T follicular helper cell (primary cell): ENCODE results near the gene SLC38A3.

ENCODE experiments used
- DNase-seq: peaks from one replicate; pipeline ENCODE4 v3.0.0-alpha.2; 2020; ENCODE audit warnings: low read depth
- total RNA-seq, 2 experiments: gene quantifications; one replicate each; lab custom pipeline; 2026; lab: John Stamatoyannopoulos, UW

SLC38A3 gene
- total RNA-seq = 0 to 0.04 reads per million in 2 experiments

DNA sequence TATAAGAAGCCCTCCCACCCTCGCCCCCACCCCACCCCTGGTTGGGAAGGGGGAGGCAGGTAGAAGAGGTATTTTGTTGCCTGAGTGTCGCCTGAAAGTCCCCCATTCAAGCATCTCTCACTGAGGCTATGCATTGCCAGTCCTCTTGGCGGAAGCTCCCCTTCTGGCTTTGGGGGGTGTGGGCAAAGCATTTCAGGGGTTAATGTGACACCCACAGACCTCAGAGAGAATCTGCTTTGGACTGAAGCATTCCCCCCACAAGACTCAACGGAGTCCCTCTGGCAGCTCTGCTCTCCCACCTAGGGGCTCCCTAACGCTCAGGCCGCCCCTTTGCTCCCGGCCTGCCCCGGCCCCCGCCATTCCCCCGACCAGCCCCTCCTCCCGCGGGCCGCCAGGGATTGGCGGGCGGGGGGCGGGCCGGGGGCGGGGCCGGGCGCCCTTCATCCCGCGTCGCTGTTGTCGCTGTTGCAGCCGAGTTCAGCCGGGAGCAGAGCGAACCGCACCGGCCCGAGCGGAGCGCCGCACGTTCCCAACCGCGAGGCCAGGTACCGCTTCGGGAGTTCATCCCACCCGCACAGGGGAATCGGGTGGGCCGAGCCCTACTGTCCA, at the start of gene SLC38A3:
Gene SLC38A3 (plus strand): TSS at position 468 of the 609 bp plus-strand sequence. CDS start 8,929 bp downstream, outside the sequence.
- DNase-seq = no peak

DNA sequence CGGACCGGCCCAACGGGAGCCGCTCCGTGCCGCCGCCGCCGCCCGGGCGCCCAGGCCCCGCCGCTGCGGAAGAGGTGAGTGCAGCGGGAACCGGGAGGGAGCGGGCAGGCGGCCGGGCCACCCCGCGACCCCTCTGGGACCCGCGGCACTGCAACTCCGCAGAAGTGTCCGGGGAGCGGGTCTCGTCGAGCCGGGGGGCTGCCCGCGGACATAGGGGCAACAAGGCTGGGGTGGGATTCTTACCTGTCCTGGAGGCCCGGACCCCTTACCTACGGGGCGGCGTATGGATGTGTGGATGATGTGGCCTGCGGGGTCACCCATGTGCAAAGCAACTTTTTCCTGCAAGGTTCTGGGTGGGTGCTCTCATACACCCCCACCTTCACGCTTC, 49.6 kb upstream of the SLC38A3 start:
- no peak for DNase-seq

DNA sequence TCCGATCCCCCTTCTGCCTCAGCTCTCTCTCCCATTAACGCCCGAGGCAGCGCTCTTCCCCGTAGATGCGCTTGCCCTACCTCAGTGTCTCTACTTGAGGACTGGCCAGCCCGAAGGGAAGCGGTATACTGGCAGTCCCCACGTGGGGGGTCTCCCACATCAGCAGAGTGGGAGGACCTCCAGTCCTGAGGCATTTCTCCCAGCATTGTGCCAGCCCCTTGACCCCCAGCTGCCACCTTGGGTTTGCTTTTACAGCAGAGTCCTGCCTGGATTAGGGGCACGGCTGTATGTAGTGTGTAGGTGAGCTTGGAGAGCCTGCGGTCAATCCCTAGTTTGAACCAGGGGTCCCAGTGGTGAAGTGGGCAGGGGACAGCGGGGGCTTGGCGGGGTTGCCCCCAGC, 49.2 kb upstream of the SLC38A3 start:
- no peak for DNase-seq

DNA sequence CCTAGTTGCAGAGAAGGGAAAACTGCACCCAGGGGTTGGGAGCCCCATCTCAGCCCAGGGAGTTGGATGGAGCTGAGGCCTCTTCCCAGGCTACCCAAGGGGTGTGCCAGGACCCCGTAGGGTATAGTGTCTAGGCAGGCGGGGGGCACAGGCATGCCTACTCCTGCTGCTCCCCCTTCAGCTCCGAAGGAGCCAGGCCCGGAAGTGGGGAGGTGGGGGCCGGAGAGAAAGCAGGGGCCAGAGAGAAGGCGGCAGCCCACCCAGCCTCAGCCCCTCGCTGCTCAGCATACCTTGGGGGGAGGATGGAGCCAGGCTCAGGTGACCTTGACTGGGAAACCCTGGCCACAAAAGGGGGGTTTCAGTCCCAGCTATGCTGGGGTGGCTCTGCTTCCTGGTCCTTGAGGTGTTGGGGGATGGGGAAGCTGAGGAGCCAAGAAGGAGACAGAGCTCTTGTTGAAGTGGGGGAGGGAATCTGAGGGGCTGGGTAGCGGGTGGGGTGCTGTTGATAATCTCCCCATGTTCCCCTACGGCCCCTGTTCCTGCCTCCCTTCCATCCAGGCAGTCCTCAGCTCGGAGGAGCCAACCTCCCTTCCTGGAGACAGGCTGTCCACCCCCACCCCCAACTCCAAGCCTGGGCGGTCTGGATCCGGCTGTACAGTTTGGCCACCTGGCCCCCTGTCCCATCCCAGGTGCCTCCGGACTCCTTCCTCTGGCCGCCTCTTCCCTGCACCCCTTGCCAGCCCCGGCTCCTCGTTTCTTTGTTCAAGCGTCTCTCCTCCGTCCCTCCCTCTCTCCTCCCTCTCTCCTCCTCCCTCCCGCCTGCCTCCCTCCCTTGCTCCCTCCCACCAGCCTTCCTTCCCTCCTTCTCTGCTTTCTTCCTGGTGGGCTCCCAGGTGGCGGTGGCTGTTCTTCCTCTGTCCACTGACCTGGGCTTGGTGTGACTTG, 48.2 kb upstream of the SLC38A3 start:
- no peak for DNase-seq

DNA sequence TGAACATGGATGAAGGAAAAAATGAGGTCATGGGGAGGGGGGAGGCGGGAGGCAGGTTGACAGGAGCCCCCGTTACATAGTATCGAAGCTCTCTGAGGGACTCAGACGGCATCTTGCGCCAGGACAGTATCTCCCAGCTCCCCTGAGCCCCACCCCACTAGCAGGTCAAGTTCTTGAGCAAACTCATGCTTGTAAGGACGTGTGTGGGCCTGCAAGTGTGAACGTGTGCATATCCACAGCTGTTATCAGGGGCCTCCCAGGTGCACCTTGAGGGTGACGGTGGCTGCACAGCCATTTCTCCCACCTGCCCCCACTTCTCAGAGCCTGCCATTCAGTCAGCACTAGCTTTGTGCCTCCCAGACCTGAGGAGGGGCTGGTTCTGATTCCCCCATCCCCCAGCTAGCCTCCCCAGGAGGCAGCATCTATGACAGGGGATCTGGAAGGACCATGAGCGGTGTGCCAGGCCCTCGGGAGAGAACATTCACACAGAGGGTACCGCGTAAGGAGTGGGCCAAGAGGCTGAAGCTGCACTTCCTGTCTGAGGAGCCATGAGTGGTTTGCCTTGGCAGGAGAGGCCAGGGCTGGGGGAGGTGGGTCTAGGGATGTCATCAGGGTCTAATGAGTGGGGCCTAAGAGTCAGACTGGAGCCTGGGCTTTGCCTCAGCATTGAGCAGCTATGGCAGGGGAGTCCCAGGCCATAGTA, 47.1 kb upstream of the SLC38A3 start:
- no peak for DNase-seq

DNA sequence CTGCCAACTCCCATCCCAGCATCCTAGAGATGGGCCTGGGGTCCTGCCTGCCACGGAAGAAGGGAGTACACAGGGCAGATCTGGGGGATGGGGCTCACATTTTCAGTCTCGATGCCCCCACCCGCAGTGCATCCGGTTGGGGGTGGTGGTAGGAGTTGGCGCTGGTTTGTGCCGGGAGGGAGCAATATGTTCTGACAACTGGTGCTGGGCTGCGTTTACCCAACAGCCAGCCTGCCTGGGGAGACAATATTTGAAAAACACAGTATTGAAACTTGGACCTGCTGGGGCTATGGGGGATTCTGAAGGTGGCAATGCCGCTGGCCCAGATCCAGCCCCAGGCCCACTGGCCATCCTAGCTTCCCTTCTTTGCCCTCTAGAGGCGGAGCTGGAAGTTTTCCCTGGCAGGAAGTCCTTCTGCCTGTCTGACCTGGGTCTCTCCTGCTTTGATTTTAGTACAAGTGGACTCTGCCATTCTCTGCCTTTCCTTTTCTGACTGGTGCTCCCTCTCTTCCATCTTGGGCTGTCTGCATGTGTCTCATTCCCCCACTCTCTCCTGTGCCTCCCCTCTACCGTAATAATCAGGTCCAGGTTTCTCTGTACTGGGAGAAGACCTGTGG, 46.4 kb upstream of the SLC38A3 start:
- no peak for DNase-seq

DNA sequence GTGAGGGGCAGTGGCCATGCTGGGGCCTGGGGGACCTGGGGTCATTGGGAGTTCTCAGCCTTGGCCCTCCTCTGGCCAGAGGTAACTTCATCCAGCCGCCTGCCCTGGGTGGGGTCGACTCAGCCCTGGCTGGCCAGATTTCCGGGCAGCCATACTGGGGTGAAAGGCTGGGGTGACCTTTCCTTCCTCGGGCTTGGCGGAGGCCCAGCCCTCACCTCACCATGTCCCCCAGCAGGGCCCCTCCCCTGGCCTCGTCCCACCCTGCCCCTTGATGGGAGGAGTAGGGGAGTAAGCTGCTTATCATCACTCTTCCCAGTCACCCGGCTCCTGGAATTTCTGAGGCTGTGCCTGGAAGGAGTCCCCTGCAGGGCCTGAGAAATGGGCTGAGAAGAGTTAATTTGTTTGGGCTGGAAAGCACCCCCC, 44.5 kb upstream of the SLC38A3 start:
- no peak for DNase-seq

DNA sequence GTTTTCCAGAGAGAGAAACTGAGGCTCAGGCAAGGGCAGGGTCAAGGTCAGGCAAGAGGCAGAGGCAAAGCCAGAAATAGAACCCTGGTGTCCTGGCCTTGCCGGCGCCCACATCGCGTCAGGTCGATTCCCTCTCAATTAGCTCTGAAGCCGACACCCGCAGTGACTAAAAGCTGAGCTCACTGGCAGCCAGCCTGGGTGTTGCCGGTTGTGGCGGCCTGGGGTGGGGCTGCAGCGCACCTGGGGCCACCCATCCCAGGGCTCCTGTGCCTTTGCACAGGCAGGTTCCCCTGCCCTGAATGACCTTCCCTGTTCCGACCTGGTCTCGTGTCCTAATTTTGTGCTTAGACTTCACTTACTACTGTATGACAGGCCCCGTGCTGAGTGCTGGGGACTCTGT, 43.8 kb upstream of the SLC38A3 start:
- DNase-seq = no peak

DNA sequence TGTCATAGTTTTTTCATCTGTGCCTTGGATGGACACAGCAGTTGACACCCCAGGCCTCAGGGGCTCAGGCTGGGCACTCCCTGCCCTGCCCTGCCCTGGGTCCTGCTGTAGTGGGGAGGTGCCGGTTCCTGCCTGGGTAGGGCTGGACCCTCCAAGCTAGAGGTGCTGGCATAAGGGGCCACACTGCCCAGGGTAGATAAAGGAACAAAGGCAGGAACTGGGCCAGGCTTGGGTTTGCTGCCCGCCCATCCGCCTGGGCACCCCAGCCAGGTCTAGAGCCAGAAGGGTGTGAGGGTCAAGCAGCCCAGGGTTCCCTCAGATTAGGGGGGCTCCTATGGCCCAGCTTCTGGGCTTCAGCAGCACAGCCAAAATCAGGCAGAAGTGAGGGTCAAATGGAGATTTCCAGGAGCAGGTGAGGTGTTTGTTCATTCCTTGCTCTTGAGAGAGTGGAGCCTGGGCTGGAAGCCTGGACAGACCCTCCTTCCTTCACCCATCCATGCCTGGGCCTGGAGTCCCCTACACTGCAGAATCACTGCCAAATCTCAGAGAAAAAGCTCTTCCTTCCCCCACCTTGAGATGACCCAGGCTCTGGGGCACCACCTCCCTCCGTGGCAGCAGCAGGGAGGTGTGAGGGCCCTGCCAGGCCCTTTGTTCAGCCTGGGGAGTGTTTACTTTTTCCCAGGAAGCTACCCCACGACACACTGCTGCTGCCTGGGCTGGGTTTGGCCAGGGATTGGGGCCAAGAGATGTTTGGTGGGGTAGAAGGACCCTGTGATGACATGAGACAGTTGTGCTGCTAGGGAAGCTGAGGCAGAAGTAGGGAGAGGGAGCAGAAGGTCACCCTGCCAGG, 42.8 kb upstream of the SLC38A3 start:
- DNase-seq = no peak

DNA sequence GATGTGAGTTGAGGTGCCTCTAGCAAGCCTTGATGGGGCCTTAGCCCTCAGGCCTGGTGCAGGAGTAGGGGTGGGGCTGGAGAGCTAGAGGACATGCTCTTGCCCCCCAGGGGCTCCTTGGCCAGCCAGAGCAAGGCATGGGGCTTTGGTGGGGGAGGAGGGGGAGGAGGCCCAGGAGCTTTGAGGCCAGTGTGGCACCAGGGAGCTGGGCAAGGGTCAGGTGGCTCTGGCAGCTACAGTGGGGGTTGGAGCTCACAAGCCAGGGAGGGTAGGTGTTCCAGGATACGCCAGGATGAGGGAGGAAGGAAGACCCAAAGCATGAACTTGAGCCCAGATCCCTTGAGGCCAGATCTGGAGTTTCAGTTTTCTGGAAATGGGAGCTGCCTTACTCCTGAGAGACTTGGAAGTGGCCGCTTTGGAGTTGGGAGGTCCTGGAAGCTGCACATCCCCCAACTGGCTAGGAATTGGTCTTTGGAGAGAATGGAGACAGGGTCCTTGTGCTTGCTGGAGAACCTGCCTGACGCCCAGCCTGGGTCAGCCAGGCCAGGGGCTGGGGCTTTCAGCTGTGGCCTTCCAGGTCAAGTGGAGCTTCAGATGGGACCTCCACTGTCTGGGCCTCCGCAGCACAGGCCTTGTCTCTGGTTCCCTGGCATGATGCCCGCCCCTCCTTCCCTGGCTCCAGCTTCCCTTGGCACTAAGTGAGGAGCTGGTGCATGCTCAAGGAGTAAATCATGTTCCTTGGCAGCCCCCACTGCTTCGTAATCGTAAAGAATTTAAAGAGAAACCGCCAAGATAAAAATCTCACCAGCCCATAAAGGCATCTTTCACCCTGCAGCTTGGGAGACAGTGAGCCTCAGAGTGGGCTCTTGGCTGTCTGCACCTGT, 41.3 kb upstream of the SLC38A3 start:
- DNase-seq = no peak

DNA sequence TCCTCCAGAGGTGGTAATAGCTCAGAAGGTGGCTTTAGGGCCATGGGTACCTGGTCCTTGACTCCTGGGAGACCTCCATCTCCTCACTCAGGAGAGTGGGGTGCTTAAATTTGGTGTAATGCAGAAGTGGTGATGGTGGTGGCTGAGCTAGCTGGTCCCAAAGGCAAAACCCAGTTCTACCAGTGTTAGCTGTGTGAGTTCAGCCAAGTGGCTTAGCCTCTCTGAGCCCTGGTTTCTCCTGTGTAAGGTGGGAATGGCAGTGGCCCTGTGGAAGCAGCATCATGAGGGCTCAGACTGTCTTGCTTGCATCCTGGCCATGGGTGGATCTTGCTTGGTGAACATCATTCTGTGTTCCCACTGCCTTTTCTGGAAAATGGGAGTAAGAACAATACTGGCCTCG, 40.6 kb upstream of the SLC38A3 start:
- DNase-seq = no peak

DNA sequence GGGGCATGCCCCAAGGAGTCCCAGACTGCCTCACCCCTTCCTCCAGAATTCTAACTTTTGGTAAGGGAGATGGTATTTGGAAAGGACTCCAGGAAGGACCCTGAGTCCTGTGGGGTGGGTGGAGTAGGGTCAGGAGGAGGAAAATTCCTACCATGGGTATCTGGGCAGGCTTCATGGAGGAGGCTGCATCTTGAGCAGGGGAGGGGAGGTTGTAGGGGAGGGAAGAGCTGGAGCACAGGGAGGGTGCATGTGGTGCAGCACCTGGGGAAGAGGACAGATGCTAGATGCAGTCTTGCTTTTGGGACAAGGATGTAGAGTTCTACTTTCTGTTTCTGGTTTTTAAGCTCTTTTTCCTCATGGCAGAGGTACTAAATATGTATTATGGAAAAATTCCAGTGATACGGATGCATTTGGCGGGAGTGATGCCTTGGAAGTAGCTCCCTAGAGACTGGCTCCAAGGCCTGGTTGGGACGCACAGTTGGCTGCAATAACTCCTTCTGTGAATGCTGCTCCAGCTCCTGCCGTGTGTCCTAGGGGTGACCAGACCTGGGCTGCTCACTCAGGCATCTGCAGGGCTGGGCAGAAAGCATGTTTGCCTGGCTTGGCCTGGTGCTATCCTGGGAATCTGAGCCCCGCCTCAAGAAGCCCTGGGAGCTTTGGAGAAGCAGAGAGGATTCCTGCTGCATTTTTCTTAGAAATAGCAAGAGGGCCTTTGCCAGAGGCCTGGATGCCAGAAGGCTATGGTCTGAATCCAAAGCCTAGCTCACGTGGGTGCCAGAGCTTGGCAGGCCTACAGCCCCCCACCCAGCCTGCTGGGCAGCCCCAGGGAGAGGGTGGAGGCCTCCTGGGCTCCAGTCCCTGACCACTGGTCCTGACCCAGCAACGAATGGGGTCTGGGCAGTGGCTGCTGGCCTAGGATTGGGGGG, 39.8 kb upstream of the SLC38A3 start:
- DNase-seq = no peak

DNA sequence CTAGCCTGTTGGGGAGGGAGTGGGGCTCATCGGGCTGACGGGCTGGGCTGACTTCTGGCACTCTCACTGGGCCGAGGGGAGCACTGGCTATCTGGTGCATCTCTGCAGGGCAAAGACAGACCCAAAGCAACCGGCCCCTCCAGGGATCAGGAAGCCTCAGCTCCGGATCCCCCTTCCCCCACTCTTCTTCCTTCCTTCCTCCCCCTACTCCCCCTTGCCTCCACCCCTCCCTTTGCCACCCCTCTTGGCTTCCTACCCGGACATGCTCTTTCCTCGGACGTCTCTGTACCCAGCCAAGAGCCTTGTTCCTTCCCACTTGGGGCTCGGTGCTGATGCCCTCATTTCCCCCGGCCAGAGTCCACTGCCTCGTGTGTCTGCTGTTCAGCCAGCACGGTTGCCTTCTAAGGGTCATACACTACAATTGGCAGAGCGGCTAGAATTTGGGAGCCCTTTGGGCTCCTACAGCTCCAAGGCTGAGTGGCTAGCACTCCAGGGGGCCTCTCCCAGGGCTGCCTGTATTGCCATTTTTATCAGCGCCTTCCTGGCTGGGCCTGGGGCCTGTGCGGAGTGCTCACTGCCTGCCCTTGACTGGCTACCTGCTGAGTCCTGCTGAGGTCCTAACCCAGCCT, 39.0 kb upstream of the SLC38A3 start:
- no peak for DNase-seq

DNA sequence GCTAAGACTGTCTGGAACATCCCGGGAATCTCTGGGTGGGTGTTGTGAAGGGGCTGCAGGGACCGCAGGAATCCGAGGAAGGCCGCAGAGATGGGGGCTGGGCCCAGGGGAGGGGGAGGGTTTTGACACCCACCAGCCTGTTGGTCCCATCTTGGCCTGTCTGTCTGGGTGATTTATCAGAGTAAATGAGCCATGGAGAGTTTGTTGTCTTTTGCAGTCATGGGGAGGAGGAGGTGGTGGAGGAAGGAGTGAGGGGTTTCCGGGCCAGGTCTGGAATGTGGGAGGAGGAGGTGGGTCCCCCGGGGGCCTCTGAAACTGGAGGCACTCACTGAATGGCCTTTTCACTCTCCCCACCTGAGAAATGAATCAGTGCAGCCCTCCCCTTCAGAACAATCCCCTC, 38.5 kb upstream of the SLC38A3 start:
- no peak for DNase-seq

DNA sequence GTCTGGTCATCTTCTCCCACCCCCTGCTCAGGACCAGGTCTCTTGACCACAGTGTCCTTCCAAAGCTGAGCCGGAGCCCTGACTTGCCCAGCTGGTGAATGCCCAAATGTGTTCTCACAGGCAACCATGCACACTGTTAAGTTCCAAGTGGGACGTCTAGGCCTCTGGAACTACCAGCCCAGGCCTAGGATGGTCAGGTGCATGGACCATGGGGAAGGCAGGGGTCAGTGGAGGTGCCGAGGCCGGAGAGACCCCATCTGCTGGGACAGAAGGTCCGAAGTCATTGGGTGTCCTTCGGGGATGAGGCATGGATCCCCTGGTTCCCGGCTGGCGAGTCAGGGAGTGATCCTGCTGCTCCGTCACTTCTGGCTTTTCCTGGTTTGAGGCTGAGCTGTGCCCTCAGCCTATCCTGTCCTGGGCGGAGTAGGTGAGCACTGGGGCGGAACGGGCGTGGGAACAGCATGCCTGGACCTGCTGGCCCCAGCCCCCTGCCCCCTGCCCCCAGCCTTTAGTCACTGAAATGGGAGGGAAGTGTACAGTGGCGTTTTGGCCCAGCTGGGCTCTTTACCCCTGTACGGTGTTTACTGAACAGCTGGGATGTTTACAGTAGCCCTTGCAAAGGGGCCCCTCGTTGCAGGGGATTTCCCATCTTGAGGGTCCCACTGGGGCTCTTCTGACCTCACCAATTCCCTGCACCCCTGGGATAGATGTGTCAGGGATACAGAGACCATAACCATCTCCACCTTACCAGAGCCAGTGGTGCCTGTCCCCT, 37.8 kb upstream of the SLC38A3 start:
- no peak for DNase-seq

DNA sequence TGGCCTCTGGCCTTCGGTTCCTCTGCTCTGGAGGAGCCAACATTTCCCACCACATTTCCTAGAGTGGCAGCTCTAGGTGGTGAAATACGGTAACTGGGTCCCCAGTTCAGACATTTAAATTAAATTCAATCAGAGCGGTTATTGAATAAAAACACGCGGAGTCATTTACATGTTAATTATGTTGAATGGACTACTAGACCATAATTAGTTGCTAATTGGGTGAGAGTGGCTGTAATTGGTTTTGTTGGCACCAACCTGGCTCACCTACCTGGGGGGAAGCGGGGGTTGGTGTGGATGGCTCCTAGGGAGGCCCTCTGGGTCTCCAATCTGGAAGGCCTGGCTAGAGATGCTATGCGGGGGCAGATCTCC, 37.2 kb upstream of the SLC38A3 start:
- no peak for DNase-seq

DNA sequence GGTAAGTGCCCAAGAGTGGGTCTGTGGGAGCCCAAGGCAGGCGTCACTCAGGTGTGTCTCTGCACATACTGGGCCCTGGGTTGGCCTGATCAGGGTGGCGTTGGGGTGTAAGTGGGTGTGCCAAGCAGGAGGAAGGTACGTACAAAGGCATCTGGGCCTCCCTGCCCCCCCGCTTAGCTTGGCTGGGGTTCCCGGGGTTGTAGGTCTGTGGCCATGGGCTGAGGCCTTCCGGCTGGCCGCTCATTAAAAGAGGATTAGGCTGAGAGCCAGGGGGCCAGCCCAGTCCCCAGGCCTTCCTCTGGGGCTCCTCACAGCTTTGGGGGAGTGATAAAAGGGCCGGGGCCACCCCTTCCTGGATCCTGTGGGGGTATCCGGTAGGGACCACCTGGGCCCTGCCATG, 36.7 kb upstream of the SLC38A3 start:
- DNase-seq = no peak

DNA sequence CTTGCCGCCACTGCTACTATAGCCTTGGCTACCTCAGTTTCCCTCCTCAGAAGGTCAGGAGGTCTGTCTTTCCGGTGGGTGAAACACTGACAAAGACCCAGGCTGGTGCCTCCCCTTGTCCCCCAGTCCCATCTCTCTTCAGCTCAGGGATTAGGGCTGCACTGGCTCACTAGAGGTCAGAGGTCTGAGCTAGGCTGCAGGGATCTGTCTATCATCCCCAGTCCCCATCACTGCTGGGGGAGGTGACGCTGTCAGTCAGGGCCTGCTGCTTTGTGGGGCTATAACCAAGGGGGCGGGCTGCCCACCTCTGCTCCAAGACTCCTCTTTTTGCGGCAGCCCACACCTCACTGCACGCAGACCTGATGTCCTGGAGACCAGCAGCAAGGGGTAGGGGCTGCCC, 36.3 kb upstream of the SLC38A3 start:
- no peak for DNase-seq
